Activated CD8-positive, alpha-beta memory T cell treated with anti-CD3 and anti-CD28 coated beads, Interleukin-2, amount 50 U/mL, for 1 hour (primary cell): ENCODE data around the gene SOCS1.

Experiments used
- DNase-seq: peaks from one replicate; pipeline ENCODE4 v3.0.0-alpha.2; 2020; ENCODE audit errors: extremely low read depth

Gene SOCS1

DNA sequence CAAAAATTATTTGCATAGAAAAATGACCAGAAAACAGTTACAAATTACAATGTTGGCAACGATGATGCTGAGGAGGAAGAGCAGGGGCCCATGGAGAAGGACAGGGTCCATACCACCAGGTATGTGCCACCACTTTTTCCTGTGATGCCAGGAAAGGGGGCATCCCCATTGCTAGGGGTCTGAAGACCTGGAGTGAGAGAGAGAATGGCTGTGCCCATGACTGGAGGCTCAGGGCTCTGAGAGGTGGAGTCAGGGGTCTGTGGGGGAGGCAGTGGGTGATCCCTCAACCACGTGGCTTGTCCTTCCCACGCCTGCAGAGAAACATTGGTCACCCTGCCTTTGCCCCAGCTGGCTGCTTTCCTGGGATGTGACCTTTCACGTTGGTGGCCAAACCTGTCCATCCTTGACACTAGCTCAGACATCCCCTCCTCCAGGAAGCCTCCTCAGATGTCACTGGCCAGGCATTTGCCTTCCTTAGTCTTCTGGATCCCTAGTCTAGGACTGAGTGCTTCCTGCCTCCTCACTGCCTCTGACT lies 51.4 kb downstream of the SOCS1 start:
- DNase-seq, result no peak
